PC-3 (cell line): ENCODE data around the gene CSF2RB. TPM values are rescaled to one million over a fixed set of nuclear protein-coding genes. Genes with fewer than 3 reads are reported as not detected.

Experiments used
- ATAC-seq: fragments of 200-7000 bp; cut with Tn5 transposase; 2 replicates; pipeline ENCODE4 v1.9.1; 2020; ENCODE audit warnings: mild to moderate bottlenecking, moderate library complexity
- Bru-seq: library from RNA; stranded (reverse); fragments of 400-500 nt; gene quantifications from one replicate; lab custom pipeline; 2021; lab: Mats Ljungman, UMichigan
- BruChase-seq, 2 experiments: library from RNA; stranded (reverse); fragments of 400-500 nt; gene quantifications; one replicate each; lab custom pipeline; 2021; lab: Mats Ljungman, UMichigan
- BruUV-seq: library from RNA; stranded (reverse); fragments of 400-500 nt; replicated peaks from 2 replicates; lab custom pipeline; 2021; lab: Mats Ljungman, UMichigan
- CTCF ChIA-PET: fragments of 300-600 bp; sonication (Branson Sonifier 250); formaldehyde crosslinking; loops from one replicate; lab custom pipeline; 2022; ENCODE audit warnings: antibody characterized with exemption; lab: Charles Lee
- POLR2A ChIA-PET: fragments of 300-600 bp; sonication (Branson Sonifier 250); formaldehyde crosslinking; loops from one replicate; lab custom pipeline; 2022; ENCODE audit warnings: antibody characterized with exemption; ENCODE audit not compliant: unreplicated experiment; lab: Charles Lee
- DNase-seq: peaks from one replicate; pipeline ENCODE4 v3.0.0-alpha.2; 2015
- H2AFZ ChIP-seq: fragments of 300-600 bp; sonication (generic); 2 replicates; pipeline ENCODE4 v1.6.0; 2016; ENCODE audit warnings: antibody characterized with exemption, low read length
- H3F3A ChIP-seq: fragments of 300-600 bp; sonication (generic); one replicate; pipeline ENCODE4 v1.6.0; 2017; ENCODE audit warnings: antibody characterized with exemption, low read length, control low read depth, mild to moderate bottlenecking; ENCODE audit not compliant: unreplicated experiment
- H3K27ac ChIP-seq: fragments of 300-600 bp; sonication (generic); 2 replicates; pipeline ENCODE4 v1.5.1; 2016; ENCODE audit warnings: mild to moderate bottlenecking, low read length
- H3K27me3 ChIP-seq: fragments of 300-600 bp; sonication (generic); 2 replicates; pipeline ENCODE4 v1.6.1; 2016; ENCODE audit warnings: low read length, mixed read lengths
- H3K36me3 ChIP-seq: fragments of 300-600 bp; sonication (generic); 2 replicates; pipeline ENCODE4 v1.6.1; 2016; ENCODE audit warnings: low read depth, mixed run types, low read length, mixed read lengths
- H3K4me1 ChIP-seq: fragments of 300-600 bp; sonication (generic); 2 replicates; pipeline ENCODE4 v1.5.1; 2016; ENCODE audit warnings: low read length; ENCODE audit not compliant: insufficient read depth
- H3K4me2 ChIP-seq: fragments of 300-600 bp; sonication (generic); 2 replicates; pipeline ENCODE4 v1.6.0; 2016; ENCODE audit warnings: low read length
- H3K4me3 ChIP-seq: fragments of 300-600 bp; sonication (generic); 2 replicates; pipeline ENCODE4 v1.5.1; 2016; ENCODE audit warnings: mild to moderate bottlenecking, low read length, mixed read lengths
- H3K79me2 ChIP-seq: fragments of 300-600 bp; sonication (generic); 2 replicates; pipeline ENCODE4 v1.6.1; 2017; ENCODE audit warnings: low read length, mixed read lengths
- H3K9ac ChIP-seq: fragments of 300-600 bp; sonication (generic); 2 replicates; pipeline ENCODE4 v1.6.0; 2016; ENCODE audit warnings: mild to moderate bottlenecking, low read length
- H3K9me2 ChIP-seq: fragments of 300-600 bp; sonication (generic); replicated peaks from 2 replicates; pipeline ENCODE4 v1.6.1; 2016; ENCODE audit warnings: mixed run types, low read length, mixed read lengths
- H3K9me3 ChIP-seq: fragments of 300-600 bp; sonication (generic); 2 replicates; pipeline ENCODE4 v1.6.1; 2016; ENCODE audit warnings: low read length, mixed read lengths
- H4K20me1 ChIP-seq: fragments of 300-600 bp; sonication (generic); 2 replicates; pipeline ENCODE4 v1.6.1; 2016; ENCODE audit warnings: low read length, mixed read lengths
- EZH2 ChIP-seq: fragments of 300-600 bp; sonication (generic); IDR thresholded peaks from one replicate; pipeline ENCODE4 v1.6.1; 2017; ENCODE audit warnings: antibody characterized with exemption, mild to moderate bottlenecking, low read length; ENCODE audit not compliant: unreplicated experiment
- EZH2phosphoT487 ChIP-seq: fragments of 300-600 bp; sonication (generic); IDR thresholded peaks from 2 replicates; pipeline ENCODE4 v1.6.1; 2018; ENCODE audit warnings: mild to moderate bottlenecking, antibody characterized with exemption, low read length, borderline replicate concordance
- intact Hi-C: fragments of 100-400 bp; cut with micrococcal nuclease; formaldehyde crosslinking; loops from 2 replicates; pipeline ENCODE4 v1.9.0; 2023
- long read RNA-seq: library from polyadenylated mRNA; unstranded; transcript quantifications from one replicate; pipeline ENCODE4 v2.0.0, GENCODE V29; 2021; ENCODE audit not compliant: unreplicated experiment
- total RNA-seq: library from RNA; depleted of rRNA; stranded (reverse); fragments of >200 nt; gene quantifications from 2 replicates; pipeline ENCODE4 v1.2.3, GENCODE V29; 2014; rRNA removed
- TF ChIP-seq, protein P1 (sequence below): fragments of 300-600 bp; sonication (generic); conservative IDR thresholded peaks from 2 replicates; pipeline ENCODE4 v1.5.1; 2017; ENCODE audit warnings: antibody characterized with exemption, low read depth, mild to moderate bottlenecking, low read length

CSF2RB gene
- 0.12 TPM in 1 of 2 replicates, not detected in the other for total RNA-seq
- Bru-seq, nascent RNA = not detected
- not detected for BruChase-seq, experiment 1, labeled RNA remaining after a 6-hour chase
- not detected for BruChase-seq, experiment 2, labeled RNA remaining after a 2-hour chase
- long read RNA-seq = 0 reads

DNA sequence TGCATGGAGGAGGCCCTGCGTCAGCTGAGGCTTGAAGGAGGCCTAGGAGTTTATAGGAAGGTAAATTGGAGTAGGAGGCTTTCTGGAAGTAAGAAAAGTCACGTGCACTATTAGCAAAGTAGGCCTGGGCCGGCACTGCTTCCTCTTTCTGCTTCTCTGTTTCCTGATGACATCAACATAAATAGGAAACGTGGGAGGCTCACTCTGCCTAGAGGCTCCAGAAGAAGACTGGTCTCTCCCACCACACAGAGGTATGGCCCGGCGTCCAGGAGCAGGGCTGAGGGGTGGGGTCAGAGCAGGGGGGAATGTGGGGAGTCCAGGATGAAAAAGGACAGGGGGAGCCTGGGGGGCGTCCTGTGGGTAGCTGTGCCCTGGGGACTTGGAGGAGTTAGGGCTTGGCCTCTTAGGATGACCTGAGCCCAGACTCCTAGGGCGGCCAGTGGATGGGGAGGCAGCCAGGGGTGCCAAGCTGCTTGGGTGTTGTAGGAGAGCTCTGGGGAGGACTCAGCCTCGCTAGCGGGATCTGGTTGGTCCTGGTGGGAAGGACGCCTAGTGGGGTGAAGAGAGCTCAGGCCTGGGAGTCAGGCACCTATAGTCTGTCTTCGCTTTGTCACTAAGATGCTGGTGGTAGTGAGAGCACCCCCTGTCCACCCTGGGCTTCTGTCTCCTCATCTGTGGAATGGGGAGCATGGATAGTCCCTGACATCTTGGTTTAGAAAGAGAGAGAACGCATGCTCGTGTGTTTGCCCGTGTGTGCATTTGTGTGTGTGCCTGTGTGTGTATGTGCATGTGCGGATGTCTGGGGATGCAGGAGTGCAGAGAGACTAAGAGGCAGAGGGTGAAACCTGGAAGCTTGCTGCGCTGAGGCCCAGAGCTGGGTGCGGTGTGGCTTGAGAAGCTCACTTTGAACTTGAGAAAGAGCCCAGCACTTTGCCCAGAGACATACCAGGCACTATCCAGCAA lies at the start of gene CSF2RB:
TSS of gene CSF2RB (plus strand) at position 202 of the 963 bp plus-strand sequence. CDS start 8,580 bp downstream, outside the sequence.
- H3K4me3 ChIP-seq = no peak within 1 kb of the TSS
- no peaks in the 10 kb centered on the region for H3K36me3 ChIP-seq
- ATAC-seq (no peak), DNase-seq (no peak)
- H4K20me1 ChIP-seq = no peaks in the 10 kb centered on the region
- no peak within 1 kb of the TSS for H3K9ac ChIP-seq
- H2AFZ ChIP-seq = no peak within 1 kb of the TSS
- no peak within 1 kb of the TSS for H3K27ac ChIP-seq
- POLR2A ChIA-PET = interaction anchor here (0.6 kb wide), 1 partner anchor 41 kb away, joined by 3 read pairs; no protein-coding TSS in a partner anchor
- no TSS peak for BruUV-seq
- no peaks in the 10 kb centered on the region for H3K79me2 ChIP-seq
- H3K27me3 ChIP-seq = peaks cover 12% of the 10 kb centered on the region
- no peaks in the 10 kb centered on the region for H3K9me2 ChIP-seq
- intact Hi-C loops = no loop called here
- H3K4me1 ChIP-seq = no peaks in the 10 kb centered on the region
- TF ChIP-seq EZH2phosphoT487 (no peak), EZH2 (no peak)
- TF ChIP-seq, protein P1, sequence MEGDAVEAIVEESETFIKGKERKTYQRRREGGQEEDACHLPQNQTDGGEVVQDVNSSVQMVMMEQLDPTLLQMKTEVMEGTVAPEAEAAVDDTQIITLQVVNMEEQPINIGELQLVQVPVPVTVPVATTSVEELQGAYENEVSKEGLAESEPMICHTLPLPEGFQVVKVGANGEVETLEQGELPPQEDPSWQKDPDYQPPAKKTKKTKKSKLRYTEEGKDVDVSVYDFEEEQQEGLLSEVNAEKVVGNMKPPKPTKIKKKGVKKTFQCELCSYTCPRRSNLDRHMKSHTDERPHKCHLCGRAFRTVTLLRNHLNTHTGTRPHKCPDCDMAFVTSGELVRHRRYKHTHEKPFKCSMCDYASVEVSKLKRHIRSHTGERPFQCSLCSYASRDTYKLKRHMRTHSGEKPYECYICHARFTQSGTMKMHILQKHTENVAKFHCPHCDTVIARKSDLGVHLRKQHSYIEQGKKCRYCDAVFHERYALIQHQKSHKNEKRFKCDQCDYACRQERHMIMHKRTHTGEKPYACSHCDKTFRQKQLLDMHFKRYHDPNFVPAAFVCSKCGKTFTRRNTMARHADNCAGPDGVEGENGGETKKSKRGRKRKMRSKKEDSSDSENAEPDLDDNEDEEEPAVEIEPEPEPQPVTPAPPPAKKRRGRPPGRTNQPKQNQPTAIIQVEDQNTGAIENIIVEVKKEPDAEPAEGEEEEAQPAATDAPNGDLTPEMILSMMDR = no peak
- no peak within 1 kb of the TSS for H3K4me2 ChIP-seq
- CTCF ChIA-PET = no interaction called here
- H3F3A ChIP-seq = no peaks in the 10 kb centered on the region
- H3K9me3 ChIP-seq = no peaks in the 10 kb centered on the region

DNA sequence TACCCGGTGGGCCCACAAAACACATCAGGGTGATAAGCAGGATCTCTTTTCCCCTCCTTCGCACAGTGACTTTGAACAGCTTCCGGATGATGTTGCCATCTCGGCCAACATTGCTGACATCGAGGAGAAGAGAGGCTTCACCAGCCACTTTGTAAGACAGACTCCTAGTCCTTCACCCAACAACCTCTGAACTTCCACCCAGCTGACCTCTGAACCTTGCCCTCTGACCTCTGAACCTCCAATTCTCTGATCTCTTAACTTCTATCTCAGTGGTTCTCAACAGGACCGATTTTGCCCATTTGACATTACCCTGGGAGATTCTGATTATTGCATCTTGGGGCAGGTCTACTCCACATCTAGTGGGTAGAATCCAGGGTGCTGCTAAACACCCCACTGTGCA lies 49.4 kb upstream of the CSF2RB start:
- ChIA-PET POLR2A (no interaction called here), CTCF (no interaction called here)
- no peak overlapping the region for H3K27ac ChIP-seq
- no TSS peak for BruUV-seq
- no peak overlapping the region for H3K4me2 ChIP-seq
- no peak overlapping the region for H3K9ac ChIP-seq
- ATAC-seq = no peak
- H3K9me2 ChIP-seq = no peaks in the 10 kb centered on the region
- DNase-seq = no peak
- H2AFZ ChIP-seq = no peak overlapping the region
- H3K4me3 ChIP-seq = no peak overlapping the region
- H4K20me1 ChIP-seq = no peaks in the 10 kb centered on the region
- intact Hi-C loops = no loop called here
- TF ChIP-seq, protein P1 = no peak
- no peak for TF ChIP-seq EZH2phosphoT487
- TF ChIP-seq EZH2 = no peak
- H3K79me2 ChIP-seq = no peaks in the 10 kb centered on the region
- H3K36me3 ChIP-seq = no peaks in the 10 kb centered on the region
- no peaks in the 10 kb centered on the region for H3K27me3 ChIP-seq
- H3K9me3 ChIP-seq = no peaks in the 10 kb centered on the region
- H3K4me1 ChIP-seq = no peaks in the 10 kb centered on the region
- no peaks in the 10 kb centered on the region for H3F3A ChIP-seq
